AG08395 (cell line): ENCODE data around the gene ENDOV.

Source experiments
- DNase-seq: peaks from one replicate; pipeline ENCODE4 v3.0.0; 2012; ENCODE audit warnings: mixed read lengths, low spot score

The ENDOV gene

DNA sequence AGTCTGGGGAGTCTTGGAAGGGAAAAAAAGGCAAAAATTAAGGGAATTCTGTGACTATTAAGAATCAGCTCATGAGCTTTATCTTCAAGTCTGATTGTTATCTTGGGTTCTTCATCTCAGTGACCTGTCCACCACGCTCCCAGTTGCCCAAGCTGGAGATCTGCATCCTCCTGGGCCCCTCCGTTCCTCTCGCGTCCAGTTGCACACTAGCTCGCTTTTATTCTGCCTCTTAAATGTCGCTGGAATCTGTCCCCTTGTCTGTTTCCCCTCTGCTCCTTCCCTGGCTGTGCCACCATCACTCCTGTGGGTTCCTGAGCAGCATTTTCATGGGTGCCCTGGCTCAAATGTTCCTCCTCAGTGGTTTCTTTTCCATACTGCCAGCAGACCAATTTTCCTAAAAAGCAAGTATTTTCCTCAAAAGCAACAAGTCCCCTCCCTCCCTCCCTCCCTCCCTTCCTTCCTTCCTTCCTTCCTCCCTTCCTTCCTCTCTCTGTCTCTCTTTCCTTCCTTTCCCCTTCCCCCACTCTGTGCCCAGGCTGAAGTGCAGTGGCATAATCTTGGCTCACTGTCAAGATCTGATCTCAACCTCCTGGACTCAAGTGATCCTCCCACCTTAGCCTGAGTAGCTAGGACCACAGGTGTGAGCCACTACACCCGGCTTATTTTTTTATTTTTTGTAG lies 1.4 kb downstream of the ENDOV start:
- DNase-seq, result no peak

DNA sequence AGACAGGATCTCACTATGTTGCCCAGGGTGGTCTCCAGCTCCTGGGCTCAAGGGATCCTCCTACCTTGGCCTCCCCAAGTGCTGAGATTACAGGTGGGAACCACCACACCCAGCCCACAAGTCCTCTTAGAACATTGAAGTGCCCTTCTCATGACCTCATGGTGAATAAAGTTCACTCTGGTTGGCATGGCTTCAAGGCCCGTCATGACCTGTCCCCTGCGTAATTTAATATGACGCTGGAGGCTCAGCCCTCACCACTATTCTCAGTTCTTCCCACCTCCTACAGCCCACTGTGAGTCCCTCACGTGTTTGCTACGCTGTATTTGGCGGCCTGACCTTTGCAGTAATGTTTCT lies 1.9 kb downstream of the ENDOV start:
- DNase-seq, result no peak

DNA sequence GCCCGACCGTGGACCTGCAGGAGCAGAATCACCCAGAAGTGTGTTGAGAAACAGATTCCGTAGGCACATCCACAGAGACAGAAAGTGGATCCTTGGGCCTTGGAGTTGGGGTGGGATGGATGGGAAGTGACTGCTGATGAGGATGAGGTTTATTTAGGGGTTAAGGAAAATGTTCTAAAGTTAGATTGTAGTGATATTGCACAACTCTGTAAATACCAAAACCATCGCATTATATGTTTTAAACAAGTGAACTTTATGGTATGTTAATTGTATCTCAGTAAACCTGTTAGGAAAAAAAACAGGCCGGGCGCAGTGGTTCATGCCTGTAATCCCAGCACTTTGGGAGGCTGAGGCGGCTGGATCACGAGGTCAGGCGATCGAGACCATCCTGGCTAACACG lies 3.6 kb downstream of the ENDOV start:
- DNase-seq, result no peak

DNA sequence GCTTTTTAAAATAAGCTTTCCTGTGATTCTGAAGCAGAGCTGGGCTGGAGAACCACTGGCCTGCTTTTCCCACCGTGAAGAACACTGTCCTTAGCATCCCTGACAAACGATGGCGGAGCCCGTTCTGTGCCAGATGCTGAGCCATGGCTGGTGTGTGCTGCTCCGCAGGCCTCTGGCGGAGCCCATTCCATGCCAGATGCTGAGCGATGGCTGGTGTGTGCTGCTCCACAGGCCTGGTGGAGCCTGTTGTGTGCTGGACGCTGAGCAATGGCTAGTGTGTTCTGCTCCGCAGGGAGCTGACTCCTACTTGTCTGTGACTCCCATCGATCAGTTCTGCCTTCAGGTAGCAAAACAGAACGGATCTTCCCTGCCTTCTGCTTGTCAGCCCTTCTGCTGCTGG lies 4.3 kb downstream of the ENDOV start:
- DNase-seq, result no peak

DNA sequence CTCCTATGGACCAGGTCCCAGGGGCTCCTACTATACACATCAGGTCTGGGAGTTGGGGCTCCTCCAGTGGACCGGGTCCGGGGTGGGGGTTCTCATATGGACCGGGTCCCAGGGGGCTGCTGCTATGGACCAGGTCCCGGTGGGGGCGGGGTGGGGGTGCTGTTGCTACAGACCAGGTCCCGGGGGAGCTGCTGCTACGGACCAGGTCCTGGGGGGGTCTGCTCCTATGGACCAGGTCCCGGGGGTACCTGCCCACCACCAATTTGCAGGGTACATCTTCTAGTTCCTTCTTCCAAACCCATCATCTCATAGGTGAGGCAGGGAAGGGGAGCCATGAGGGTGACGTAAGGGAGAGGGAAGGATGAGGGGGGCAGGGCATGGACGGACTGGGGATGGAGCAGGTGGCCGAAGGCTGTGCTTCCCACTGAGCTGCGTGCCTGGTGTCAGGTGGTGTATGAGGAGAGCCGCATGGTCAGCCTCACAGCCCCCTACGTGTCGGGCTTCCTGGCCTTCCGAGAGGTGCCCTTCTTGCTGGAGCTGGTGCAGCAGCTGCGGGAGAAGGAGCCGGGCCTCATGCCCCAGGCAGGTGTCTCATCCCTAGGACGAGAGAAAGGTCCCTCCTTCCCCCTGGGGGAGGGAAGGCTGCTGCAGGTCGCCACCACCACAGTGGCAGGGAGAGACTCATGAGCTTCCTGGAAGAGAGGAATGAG lies 6.6 kb downstream of the ENDOV start:
- no peak for DNase-seq

DNA sequence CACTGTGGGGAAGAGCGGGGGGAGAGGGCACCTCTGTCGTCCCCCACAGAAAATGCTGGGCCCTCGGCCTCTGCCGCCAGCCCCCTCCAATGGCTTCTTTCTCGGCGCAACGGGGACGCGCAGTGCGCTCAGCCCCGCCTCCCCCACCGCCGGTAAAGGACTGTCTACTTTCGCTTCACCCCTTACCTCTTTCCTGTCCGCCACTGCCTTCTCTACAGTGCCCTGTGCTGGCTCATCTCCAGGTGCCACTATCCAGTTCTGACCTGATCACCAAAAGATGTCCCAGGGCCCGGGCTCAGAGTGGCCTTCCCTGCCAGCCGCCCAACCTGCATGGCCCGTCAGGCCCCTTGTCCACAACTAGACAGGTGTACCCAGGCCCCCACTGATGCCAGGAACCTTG lies 7.3 kb downstream of the ENDOV start:
- DNase-seq, result no peak

DNA sequence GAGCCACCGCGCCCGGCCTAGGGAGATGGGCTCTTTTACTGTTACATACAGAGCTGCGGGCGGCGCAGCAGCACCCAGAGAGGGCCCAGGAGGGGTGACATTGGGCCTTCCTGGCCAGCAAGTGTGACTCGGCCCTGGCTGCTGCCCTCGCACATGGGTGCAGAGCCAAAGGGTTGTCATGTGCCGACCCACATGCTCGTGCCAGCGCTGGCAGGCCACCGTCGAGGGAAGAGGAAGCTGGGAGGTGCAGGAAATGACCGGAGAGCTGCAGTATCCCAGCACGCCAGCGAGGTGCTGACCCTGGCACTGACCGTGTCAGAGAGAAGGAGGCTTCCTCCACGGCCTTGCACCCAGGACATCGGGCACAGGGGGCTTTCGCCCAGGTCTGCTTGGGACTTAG lies 8.0 kb downstream of the ENDOV start:
- DNase-seq, result no peak

DNA sequence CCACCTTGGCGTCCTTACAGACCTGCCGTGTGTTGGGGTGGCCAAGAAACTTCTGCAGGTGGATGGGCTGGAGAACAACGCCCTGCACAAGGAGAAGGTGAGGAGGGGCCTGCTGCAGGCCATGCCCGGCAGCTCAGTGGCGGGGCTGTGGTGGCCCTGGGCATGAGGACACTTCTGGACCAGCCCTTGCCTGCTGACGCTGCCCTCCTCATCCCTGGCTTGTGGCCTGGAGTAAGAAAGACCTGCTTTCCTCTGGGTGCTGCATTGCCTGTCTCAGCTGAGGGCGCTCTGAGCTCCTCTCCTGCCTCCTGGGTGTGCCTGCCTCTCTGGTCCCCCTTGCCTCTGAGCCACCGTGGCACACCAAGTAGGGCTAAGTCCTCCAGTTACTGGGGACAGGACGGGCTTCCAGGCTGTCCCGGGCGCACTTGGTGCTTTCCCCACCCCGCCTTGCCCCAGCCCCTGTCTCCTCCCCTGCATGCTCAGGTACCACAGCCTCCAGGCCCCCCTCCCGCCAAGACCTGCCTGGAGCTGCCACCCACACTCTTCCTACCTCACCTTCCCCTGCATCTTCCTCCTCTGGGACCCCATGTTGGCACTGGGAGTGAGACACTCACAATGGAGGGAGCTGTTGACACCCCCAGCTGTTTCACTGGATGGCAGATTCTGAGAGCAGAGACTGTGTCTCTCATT lies 8.7 kb downstream of the ENDOV start:
- no peak for DNase-seq

DNA sequence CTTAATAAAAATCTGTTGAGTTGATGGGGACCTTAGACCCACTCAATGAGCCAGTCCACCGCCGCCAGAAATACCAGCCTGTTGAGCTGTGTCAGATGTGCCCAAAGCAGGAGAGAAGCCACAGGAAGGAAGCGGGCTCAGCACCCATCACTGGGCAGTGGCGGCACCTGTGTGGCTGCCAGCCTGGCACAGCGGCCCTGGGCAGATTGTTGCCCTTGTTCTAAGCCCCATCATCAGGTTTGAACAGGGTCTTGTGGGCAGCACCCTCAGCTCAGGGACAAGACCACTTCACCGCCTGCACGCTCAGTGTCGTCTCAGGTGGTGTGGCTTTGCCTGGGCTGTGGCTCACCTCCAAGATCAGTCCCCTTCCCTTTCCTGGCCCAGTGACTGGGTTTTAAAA lies 9.3 kb downstream of the ENDOV start:
- DNase-seq, result no peak

DNA sequence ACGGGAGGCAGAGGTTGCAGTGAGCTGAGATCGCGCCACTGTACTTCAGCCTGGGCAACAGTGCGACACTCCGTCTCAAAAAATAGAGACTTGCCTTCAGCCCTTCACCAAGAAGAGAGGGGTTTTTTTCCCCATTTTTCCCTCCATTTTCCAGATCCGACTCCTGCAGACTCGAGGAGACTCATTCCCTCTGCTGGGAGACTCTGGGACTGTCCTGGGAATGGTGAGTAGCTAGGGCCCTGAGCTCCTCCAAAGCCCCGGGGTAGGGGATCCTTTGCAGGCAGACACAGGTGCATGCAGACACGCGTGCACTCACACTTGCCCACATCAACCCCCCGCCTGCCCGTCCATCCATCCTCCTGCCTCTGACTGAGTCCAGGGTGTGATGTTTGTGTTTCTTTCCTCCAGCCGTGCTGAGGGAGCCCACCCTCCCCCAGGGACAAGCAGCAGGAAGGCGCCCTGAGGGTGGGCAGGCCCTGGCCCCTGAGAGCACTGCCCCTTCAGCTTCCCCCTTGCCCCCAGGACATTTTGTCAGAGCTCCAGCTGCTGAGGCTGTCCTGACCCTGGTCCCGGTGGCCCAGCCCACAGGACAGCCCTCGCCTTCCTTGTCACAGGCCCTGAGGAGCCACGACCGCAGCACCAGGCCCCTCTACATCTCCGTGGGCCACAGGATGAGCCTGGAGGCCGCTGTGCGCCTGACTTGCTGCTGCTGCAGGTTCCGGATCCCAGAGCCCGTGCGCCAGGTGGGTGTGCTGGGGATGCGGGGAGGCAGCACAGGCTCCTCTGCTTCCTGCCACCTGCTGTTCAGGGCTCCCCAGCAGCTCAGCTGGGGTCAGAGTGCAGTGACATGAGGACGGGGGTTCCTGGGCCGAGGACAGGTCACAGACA lies 10.2 kb downstream of the ENDOV start:
- DNase-seq, result no peak

DNA sequence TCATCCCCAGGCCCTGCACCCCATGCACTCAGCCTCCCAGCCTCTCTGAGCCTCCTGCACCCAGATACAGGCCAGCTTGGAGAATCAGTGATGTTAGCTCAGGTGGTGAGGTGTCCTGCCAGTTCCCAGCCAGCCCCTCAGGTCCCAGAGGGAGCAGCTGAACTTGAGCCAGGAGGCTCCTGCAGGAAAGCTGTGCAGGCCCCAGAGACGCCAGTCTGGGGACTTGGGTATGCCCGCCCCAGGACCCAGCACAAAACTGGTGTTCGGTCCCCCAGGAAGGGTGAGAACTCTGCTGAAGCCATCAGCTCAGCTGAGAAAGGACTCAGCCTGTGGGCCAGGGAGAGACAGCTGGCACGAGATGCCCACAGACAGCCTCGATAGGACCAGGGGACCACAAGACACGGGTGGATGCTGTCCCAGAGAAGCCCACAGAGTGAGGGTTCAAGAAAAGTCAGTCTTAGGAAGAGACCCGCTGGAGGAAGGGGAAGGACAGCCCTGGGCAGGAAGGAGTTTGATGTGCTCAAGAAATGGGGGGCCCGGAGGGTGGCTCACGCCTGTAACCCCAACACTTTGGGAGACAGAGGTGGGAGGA lies 11.0 kb downstream of the ENDOV start:
- DNase-seq, result no peak

DNA sequence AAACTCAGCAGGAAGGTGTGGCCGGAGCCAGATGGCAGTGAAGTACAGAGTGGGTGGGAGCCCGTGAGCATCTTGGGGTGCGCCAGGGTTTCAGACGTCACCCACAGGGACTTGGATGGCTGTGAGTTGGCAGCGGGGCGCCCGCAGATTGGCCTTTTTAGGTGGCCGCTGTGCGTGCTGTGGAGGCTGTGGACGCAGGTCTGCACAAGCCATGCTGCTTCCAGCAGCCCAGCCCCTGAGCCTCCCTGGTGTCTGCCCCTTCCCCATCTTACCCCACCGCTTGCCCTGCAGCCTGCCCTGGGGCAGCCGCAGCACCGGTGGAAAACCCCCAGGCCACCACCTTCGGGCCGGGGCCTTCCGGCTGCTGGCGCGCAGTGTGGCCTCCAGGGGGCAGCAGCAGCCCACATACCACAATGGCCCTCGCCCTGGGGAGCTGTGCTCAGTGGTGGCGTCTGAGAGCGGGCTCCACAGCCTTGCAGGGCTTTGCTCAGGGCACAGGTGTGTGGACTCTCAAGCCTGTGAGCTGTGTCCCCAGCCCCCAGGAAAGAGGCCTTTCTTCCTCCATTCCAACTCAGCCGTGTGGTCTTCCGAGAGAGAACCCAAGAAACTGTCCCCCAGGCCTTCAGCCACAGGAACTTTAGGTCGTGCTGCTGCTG lies 11.8 kb downstream of the ENDOV start:
- peak; percentile 91 for DNase-seq

DNA sequence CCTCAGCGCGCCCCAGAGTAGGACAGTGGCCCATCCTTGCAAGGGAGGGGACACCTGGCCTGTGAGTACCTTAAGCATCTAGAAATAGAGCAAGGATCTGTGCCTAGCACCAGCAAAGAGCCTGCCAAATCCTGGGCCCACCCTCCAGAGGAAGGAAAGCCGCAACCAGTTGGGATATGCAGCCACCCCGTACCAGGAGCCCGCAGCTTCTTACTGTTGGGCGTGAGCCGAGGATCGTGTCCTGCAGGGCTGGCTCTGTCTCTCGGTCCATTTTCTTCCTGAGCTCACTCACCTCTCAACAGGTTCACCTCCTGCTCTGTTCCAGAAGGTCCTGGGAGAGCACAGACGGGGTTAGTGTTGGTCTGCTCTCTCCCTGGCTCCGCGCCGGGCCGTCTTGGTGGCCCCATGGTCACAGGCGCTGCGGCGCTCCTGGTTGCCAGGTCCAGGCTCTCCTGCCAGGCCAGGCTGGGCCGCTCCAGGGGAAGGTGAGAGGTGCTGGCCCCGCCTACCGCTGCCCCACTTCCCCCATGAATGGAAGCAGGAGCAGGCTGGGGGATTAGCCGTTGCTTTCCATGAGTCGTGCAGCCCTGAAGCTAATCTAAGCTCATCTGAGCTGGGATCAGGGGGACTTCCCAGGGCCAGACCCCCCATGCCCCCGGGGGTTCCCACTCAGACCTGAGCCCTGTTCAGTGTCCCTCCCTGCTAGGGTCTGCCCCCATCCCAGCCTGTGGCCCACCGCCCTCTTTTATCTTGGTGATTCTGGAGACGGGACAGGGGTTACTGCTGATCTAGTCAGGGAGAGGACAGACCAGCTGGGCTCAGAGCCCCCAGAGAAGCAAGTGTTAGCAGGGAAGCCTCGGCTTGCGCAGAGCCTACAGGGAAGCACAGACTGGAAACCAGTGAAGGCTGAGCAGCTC lies 12.7 kb downstream of the ENDOV start:
- no peak for DNase-seq

DNA sequence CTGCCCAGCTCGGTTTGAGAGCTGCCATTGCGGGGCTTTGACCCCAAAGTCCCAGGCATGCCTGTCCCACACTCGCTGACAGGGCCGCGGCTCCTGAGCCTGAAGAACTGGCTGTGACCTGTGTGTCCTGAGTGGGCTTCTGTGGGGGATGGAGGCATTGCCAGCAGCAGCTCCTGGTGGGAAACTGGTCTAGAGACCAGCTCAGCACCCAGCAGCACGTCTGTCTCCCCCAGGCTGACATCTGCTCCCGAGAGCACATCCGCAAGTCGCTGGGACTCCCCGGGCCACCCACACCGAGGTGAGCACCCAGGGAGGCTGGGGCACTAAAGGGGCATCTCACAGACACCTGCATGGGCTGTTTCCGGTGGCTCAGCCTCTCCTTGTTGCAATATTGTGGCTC lies 13.4 kb downstream of the ENDOV start:
- DNase-seq, result no peak

DNA sequence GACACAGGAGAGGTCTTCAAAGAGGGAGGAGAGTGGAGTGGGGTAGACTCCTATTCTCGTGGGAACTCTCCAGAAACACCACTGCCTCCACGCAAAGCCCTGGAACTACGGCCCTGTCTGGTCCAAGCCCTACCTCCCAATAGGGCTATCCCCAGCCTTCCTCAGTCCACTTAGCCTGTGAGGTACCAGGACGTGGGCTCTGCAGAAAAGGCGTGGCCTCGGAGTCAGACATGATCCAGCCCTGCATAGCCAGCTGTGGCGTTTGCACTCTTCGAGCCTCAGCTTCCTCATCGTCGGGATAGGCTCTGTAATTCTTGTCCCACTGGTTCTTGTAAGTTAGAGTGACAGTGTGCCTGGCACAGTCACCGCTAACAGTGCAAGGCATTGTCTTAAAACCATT lies 13.8 kb downstream of the ENDOV start:
- DNase-seq, result no peak

DNA sequence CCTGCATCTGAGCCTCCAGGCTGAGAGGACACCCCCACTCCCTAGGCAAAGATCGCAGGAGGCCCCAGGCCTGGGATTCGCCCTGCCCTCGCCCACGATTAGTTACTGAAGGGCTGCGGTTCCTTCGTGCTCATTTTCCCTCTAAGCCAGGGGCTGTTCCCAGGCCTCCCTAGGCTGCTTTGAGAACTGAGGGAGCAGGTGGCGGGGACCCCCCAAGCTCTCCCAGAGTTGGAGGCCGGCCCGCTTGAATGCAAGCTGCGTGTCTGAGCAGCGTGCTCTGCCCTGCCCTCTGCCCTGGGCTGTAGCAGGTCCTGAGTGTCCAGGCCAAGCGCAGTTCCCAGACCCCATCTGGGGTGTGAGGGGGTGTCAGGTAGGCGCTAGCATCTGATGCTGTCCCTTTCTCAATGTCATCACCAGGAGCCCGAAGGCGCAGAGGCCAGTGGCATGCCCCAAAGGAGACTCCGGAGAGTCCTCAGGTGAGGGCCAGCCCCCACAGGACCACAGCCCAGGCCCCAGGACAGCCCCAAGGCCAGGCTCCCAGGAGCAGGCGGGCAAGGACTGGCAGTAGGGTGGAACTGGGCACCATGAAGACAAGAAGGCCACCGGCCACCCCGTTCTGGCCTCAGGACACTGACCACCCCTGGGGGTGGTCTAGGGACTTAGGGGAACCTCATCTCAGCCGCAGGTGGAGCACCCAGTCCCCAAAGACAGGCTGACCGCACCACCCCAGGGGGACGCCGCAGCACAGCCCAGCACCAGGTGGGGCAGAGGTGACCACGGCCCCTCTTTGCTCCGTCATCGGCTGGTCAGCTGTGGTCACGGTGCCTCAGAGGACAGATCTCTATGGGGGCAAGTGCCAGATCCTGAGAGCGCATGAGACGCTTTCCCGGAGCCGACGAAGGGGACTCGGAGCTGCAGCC lies 14.6 kb downstream of the ENDOV start:
- DNase-seq, result no peak

DNA sequence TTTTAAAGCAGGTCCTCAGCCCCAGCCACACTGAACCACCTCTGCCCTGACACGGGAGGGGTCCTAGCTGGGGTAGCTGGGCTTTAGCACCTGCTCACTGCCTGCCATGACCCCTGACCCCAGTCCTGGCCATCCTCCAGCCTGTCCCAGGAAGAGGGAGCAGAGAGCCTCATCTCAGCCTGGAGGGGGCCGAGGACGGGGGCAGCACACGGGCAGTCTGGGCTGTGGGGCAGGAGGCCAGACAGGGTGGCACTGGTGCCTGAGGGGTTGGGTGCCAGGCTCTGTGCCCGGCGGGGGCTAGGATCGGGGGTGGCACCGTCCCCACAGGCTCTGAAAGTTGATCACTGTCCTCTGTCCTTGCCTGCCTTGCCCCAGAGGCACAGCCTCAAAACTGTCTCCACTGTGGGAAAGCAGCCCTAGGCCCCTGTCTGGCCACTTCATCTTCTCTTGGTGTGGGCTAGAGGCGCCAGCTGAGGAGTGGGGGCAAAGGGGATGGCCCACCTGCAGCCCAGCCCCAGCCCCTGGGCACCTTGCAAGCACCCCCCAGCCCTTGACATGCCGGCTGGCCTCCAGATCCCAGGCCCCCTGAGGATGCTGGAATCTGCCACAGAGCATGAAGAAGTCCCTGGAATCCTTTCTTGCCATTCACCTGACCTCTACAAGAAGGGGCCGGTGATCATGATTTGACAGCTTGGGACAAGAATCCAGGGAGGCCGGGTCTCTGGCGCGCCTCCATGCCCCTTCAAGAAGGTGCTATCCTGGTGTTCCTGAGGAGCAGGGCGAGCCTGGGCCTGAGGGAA lies 15.7 kb downstream of the ENDOV start:
- no peak for DNase-seq
